ENCODE results near the gene ZNFX1.
A peak's percentile ranks its signal among the peaks of the same experiment; 100 is the strongest.

The ZNFX1 gene

DNA sequence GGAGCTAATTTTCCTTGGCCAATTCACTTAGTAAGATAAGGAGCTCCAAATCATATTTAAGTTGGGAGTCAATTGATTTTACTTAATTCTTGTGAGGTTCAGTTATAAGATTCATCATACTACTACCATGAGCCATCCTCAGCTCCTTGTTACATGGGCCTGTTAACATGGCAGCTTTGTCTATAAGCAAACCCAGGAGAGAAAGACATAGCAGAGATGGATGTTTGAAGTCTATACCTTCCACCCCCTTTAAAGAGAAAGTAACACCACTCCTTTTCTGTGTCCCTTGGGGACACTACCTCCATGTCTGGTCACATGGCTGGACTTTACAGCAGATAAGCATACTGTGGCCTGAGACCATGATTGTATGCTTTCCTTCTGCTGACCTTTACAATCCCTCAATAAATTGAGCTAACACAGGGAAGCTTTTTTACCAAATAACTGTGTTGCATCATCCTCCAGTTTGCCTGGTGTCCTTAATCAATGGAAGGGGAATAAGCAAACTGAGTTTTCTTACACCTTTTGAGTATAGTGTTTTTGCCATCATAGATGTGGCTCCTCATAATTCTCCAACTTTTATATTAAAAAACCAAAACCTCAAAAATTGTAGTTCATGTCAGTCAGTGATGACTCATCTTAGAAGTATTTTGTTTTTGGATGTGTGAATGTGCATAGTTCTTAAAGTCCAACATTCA, 9.8 kb upstream of the ZNFX1 start:
- Histone ChIP-seq H3K4me2 (ENCODE audit: low read length) (no peak overlapping the region), H3K36me3 (replicated peaks; ENCODE audit: low read depth, low read length) (peaks cover 94% of the 10 kb centered on the region), H4K20me1 (ENCODE audit: insufficient read depth, low read length) (peaks cover 98% of the 10 kb centered on the region), H3K4me3 (ENCODE audit: low read length) (no peak overlapping the region), H3K27ac (ENCODE audit: low read length) (peak overlapping the region; percentile 25), H3K4me1 (ENCODE audit: low read length) (peaks cover 65% of the 10 kb centered on the region), H2AFZ (ENCODE audit: low read depth, low read length) (no peak overlapping the region), H3K9me3 (ENCODE audit: insufficient read depth, low read length) (peaks cover 42% of the 10 kb centered on the region; the same call in 1 of the 2 replicates), H3K79me2 (ENCODE audit: low read length) (peaks cover 67% of the 10 kb centered on the region), H3K9ac (ENCODE audit: low read length) (no peak overlapping the region), H3K27me3 (ENCODE audit: low read depth, low read length) (no peaks in the 10 kb centered on the region)
- TF ChIP-seq EZH2phosphoT487 (IDR thresholded peaks at IDR 0.05; ENCODE audit: low read depth): no peak
- TF ChIP-seq, protein P1, sequence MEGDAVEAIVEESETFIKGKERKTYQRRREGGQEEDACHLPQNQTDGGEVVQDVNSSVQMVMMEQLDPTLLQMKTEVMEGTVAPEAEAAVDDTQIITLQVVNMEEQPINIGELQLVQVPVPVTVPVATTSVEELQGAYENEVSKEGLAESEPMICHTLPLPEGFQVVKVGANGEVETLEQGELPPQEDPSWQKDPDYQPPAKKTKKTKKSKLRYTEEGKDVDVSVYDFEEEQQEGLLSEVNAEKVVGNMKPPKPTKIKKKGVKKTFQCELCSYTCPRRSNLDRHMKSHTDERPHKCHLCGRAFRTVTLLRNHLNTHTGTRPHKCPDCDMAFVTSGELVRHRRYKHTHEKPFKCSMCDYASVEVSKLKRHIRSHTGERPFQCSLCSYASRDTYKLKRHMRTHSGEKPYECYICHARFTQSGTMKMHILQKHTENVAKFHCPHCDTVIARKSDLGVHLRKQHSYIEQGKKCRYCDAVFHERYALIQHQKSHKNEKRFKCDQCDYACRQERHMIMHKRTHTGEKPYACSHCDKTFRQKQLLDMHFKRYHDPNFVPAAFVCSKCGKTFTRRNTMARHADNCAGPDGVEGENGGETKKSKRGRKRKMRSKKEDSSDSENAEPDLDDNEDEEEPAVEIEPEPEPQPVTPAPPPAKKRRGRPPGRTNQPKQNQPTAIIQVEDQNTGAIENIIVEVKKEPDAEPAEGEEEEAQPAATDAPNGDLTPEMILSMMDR (IDR thresholded peaks at IDR 0.05; ENCODE audit: low read depth, low read length): no peak

DNA sequence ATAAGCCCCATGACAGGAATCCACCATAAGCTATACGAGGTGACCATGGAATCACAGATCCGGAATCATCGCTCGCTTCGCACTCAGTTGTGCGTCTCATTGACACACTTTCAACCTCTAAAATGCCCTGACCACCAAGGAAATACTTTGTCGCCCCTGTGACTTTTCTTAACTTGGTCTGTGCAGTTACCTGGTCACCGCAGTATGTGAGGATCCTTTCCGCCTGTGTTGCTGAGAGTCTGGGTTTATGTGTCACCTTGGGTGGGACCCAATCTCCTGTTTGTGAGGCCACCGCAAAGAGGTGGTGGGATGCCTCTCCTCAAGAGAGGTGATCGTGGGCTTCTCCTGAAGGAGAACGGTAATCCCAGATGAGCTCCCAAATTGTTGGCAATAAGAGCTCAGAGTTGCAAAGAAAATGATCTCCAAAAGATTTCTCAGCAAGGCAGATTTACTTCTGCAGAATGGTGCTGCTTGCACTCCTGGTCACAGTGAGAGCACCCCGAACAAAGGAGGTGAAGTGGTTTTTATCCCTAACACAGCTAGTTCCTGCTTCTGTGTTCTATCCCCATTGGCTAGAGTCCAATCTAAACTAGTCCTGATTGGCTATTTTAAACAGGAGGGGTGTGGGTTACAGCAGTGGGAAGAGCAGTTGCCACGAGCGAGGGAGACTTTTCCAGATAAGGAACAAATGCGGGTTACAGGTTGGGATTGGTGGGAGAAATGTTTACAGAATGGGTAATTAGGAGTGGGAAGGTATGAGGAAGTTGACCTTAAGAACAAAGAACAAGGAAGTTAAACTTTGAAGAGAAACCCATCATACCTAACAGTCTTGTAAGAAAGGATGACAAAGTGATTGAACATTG, 9.1 kb upstream of the ZNFX1 start:
- no peak overlapping the region for H3K9ac ChIP-seq (ENCODE audit: low read length)
- H3K27ac ChIP-seq (ENCODE audit: low read length): peak overlapping the region; percentile 25
- no peak overlapping the region for H2AFZ ChIP-seq (ENCODE audit: low read depth, low read length)
- peaks cover 75% of the 10 kb centered on the region for H3K79me2 ChIP-seq (ENCODE audit: low read length)
- no peak overlapping the region for H3K4me3 ChIP-seq (ENCODE audit: low read length)
- peaks cover 96% of the 10 kb centered on the region for H3K36me3 ChIP-seq (replicated peaks; ENCODE audit: low read depth, low read length)
- H3K4me2 ChIP-seq (ENCODE audit: low read length): no peak overlapping the region
- H4K20me1 ChIP-seq (ENCODE audit: insufficient read depth, low read length): peaks cover 99% of the 10 kb centered on the region
- peaks cover 49% of the 10 kb centered on the region; the same call in 1 of the 2 replicates for H3K9me3 ChIP-seq (ENCODE audit: insufficient read depth, low read length)
- H3K4me1 ChIP-seq (ENCODE audit: low read length): peaks cover 73% of the 10 kb centered on the region
- H3K27me3 ChIP-seq (ENCODE audit: low read depth, low read length): no peaks in the 10 kb centered on the region
- TF ChIP-seq, protein P1 (IDR thresholded peaks at IDR 0.05; ENCODE audit: low read depth, low read length): no peak
- no peak for TF ChIP-seq EZH2phosphoT487 (IDR thresholded peaks at IDR 0.05; ENCODE audit: low read depth)

DNA sequence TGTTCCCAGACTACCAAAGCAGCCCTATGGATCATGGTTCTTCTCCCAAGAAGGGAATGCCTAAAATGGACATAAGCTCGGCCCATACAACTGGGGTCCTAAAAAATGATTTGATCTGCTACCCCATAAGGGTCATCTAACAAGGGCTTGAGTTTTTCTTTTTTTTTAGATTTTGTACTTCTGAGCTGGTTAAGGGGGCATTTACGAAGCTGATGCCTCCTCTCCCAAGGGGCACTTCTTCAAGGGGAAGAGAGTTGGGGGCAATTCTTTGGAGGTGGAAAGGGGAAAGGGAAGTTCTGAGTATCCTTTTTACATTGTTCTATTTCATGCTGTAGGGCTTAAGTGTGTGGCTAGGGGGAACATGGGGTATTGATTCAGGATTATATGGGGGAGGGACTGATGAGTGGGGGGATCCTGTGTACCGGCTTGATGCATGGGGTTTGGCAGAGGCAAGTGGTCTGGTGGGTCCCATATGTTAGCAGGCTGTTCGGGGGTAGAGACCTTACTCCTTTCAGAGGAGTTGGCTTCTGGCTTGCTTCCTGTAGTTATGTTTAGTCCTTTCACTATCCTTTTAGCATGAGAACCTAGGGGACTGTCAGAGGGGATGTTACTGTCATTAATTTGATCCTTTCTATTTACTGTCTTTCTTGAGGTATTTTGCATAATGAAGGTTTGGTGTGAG, 8.1 kb upstream of the ZNFX1 start:
- no peak overlapping the region for H3K27ac ChIP-seq (ENCODE audit: low read length)
- H3K9me3 ChIP-seq (ENCODE audit: insufficient read depth, low read length): peaks cover 59% of the 10 kb centered on the region
- peak overlapping the region; percentile 6; the same call in 1 of the 2 replicates for H3K4me3 ChIP-seq (ENCODE audit: low read length)
- H4K20me1 ChIP-seq (ENCODE audit: insufficient read depth, low read length): peaks cover 100% of the 10 kb centered on the region
- TF ChIP-seq, protein P1 (IDR thresholded peaks at IDR 0.05; ENCODE audit: low read depth, low read length): no peak
- TF ChIP-seq EZH2phosphoT487 (IDR thresholded peaks at IDR 0.05; ENCODE audit: low read depth): no peak
- peaks cover 78% of the 10 kb centered on the region for H3K4me1 ChIP-seq (ENCODE audit: low read length)
- no peak overlapping the region for H3K9ac ChIP-seq (ENCODE audit: low read length)
- peaks cover 99% of the 10 kb centered on the region for H3K36me3 ChIP-seq (replicated peaks; ENCODE audit: low read depth, low read length)
- H2AFZ ChIP-seq (ENCODE audit: low read depth, low read length): no peak overlapping the region
- no peaks in the 10 kb centered on the region for H3K27me3 ChIP-seq (ENCODE audit: low read depth, low read length)
- peaks cover 84% of the 10 kb centered on the region for H3K79me2 ChIP-seq (ENCODE audit: low read length)
- H3K4me2 ChIP-seq (ENCODE audit: low read length): peak overlapping the region; percentile 2
